GM06990 (cell line): ENCODE measurements around the gene SESN1.

Source experiments
- DNase-seq: peaks from one replicate; pipeline ENCODE4 v3.0.0-alpha.2; 2011; ENCODE audit not compliant: insufficient read length; ENCODE audit errors: extremely low read depth
- H3K27me3 ChIP-seq: replicated peaks from 2 replicates; pipeline ENCODE4 v1.6.0; 2011; ENCODE audit warnings: low read length; ENCODE audit not compliant: control insufficient read depth, insufficient read depth
- H3K36me3 ChIP-seq: 2 replicates; pipeline ENCODE4 v1.5.1; 2011; ENCODE audit warnings: low read length; ENCODE audit not compliant: control insufficient read depth, insufficient read depth
- H3K4me3 ChIP-seq: replicated peaks from 2 replicates; pipeline ENCODE4 v1.5.1; 2011; ENCODE audit warnings: low read depth, mild to moderate bottlenecking, control low read depth, low read length
- CTCF ChIP-seq: IDR thresholded peaks from 2 replicates; pipeline ENCODE4 v1.5.1; 2011; ENCODE audit warnings: low read length, control low read depth, mild to moderate bottlenecking, inconsistent platforms; ENCODE audit not compliant: insufficient read depth, poor library complexity, severe bottlenecking

SESN1 gene

GRCh38 chr6:109029313-109029712, 65.3 kb downstream of the SESN1 start:
- Histone ChIP-seq H3K4me3 (no peak overlapping the region), H3K27me3 (no peaks in the 10 kb centered on the region), H3K36me3 (no peaks in the 10 kb centered on the region)
- DNase-seq, result no peak
- TF ChIP-seq CTCF, result no peak

- H3K36me3 ChIP-seq, result no peaks in the 10 kb centered on the region
- no peak for DNase-seq
- no peak overlapping the region for H3K4me3 ChIP-seq
- H3K27me3 ChIP-seq, result no peaks in the 10 kb centered on the region
- TF ChIP-seq CTCF, result no peak
These were observed 66.2 kb downstream of the SESN1 start for GRCh38 chr6:109028439-109028838.

- TF ChIP-seq CTCF, result no peak
- H3K4me3 ChIP-seq, result no peak overlapping the region
- no peaks in the 10 kb centered on the region for H3K36me3 ChIP-seq
- H3K27me3 ChIP-seq, result no peaks in the 10 kb centered on the region
- no peak for DNase-seq
These were observed 66.7 kb downstream of the SESN1 start for GRCh38 chr6:109027964-109028363.

GRCh38 chr6:109025639-109026038, 69.0 kb downstream of the SESN1 start:
- Histone ChIP-seq H3K36me3 (no peaks in the 10 kb centered on the region), H3K27me3 (no peaks in the 10 kb centered on the region), H3K4me3 (no peak overlapping the region)
- no peak for DNase-seq
- TF ChIP-seq CTCF, result no peak

GRCh38 chr6:109024784-109025183, 69.9 kb downstream of the SESN1 start:
- Histone ChIP-seq H3K36me3 (no peaks in the 10 kb centered on the region), H3K4me3 (no peak overlapping the region), H3K27me3 (no peaks in the 10 kb centered on the region)
- no peak for DNase-seq
- TF ChIP-seq CTCF, result no peak

- Histone ChIP-seq H3K27me3 (no peaks in the 10 kb centered on the region), H3K36me3 (no peaks in the 10 kb centered on the region), H3K4me3 (no peak overlapping the region)
- no peak for TF ChIP-seq CTCF
- no peak for DNase-seq
These were observed 70.3 kb downstream of the SESN1 start for GRCh38 chr6:109024368-109024767.
